IMR-90 (cell line): Measurements from ENCODE around the gene CYB561D1. TPM values are rescaled to one million over a fixed set of nuclear protein-coding genes. Genes with fewer than 3 reads are reported as not detected.

Experiments used
- ATAC-seq: fragments of 200-7000 bp; cut with Tn5 transposase; 2 replicates; pipeline ENCODE4 v1.9.1; 2020; ENCODE audit warnings: low read depth, mild to moderate bottlenecking, moderate library complexity
- BruUV-seq: library from RNA; stranded (reverse); fragments of 400-500 nt; replicated peaks from 2 replicates; lab custom pipeline; 2021; lab: Mats Ljungman, UMichigan
- CTCF ChIA-PET: fragments of 300-600 bp; formaldehyde crosslinking; extraction: SDS; loops from one replicate; lab custom pipeline; 2021; ENCODE audit warnings: antibody characterized with exemption; lab: Yijun Ruan, JAX
- POLR2A ChIA-PET: fragments of 300-600 bp; sonication (Branson Sonifier 250); formaldehyde crosslinking; loops from one replicate; lab custom pipeline; 2022; ENCODE audit warnings: antibody characterized with exemption; ENCODE audit not compliant: unreplicated experiment; lab: Charles Lee
- DNase-seq: peaks from one replicate; pipeline ENCODE4 v3.0.0; 2013
- H2AFZ ChIP-seq: replicated peaks from 2 replicates; pipeline ENCODE3; 2013; ENCODE audit warnings: low read length, mild to moderate bottlenecking; ENCODE audit not compliant: poor library complexity
- H2AK5ac ChIP-seq: 2 replicates; pipeline ENCODE4 v1.6.1; 2013; ENCODE audit warnings: low read depth, low read length, inconsistent platforms
- H2AK9ac ChIP-seq: replicated peaks from 2 replicates; pipeline ENCODE3; 2013; ENCODE audit warnings: mild to moderate bottlenecking, low read depth, low read length, moderate library complexity; ENCODE audit not compliant: poor library complexity
- H2BK120ac ChIP-seq: 2 replicates; pipeline ENCODE4 v1.6.1; 2013; ENCODE audit warnings: low read depth, low read length, inconsistent platforms
- H2BK15ac ChIP-seq: 3 replicates; pipeline ENCODE4 v1.6.1; 2013; ENCODE audit warnings: low read depth, low read length, inconsistent platforms
- H2BK20ac ChIP-seq: 2 replicates; pipeline ENCODE4 v1.6.1; 2013; ENCODE audit warnings: low read depth, mild to moderate bottlenecking, inconsistent platforms, low read length, moderate library complexity
- H2BK5ac ChIP-seq: 2 replicates; pipeline ENCODE4 v1.6.1; 2013; ENCODE audit warnings: mild to moderate bottlenecking, low read depth, low read length, inconsistent platforms; ENCODE audit not compliant: poor library complexity, severe bottlenecking
- H3K14ac ChIP-seq: replicated peaks from 2 replicates; pipeline ENCODE4 v1.6.1; 2013; ENCODE audit warnings: low read depth, low read length, inconsistent platforms
- H3K18ac ChIP-seq: 2 replicates; pipeline ENCODE4 v1.6.1; 2013; ENCODE audit warnings: low read depth, low read length, control low read depth
- H3K23ac ChIP-seq: 2 replicates; pipeline ENCODE4 v1.6.1; 2013; ENCODE audit warnings: low read depth, low read length, inconsistent platforms
- H3K27ac ChIP-seq: 2 replicates; pipeline ENCODE4 v1.5.1; 2013; ENCODE audit warnings: mild to moderate bottlenecking, control low read depth, low read length; ENCODE audit not compliant: insufficient read depth
- H3K27me3 ChIP-seq: 2 replicates; pipeline ENCODE4 v1.6.1; 2013; ENCODE audit warnings: low read length; ENCODE audit not compliant: control insufficient read depth, insufficient read depth
- H3K36me3 ChIP-seq: 2 replicates; pipeline ENCODE4 v1.6.1; 2013; ENCODE audit warnings: low read length, mixed read lengths; ENCODE audit not compliant: control insufficient read depth, insufficient read depth
- H3K4ac ChIP-seq: 2 replicates; pipeline ENCODE4 v1.6.1; 2013; ENCODE audit warnings: low read depth, low read length, inconsistent platforms
- H3K4me1 ChIP-seq: 2 replicates; pipeline ENCODE4 v1.6.1; 2013; ENCODE audit warnings: low read length, mixed read lengths; ENCODE audit not compliant: control insufficient read depth, insufficient read depth
- H3K4me2 ChIP-seq: 2 replicates; pipeline ENCODE4 v1.6.1; 2013; ENCODE audit warnings: low read depth, mild to moderate bottlenecking, control low read depth, low read length, moderate library complexity
- H3K4me3 ChIP-seq: 2 replicates; pipeline ENCODE4 v1.5.1; 2013; ENCODE audit warnings: low read depth, mild to moderate bottlenecking, control low read depth, low read length, moderate library complexity; ENCODE audit not compliant: insufficient read depth
- H3K56ac ChIP-seq: 2 replicates; pipeline ENCODE4 v1.6.1; 2013; ENCODE audit warnings: low read length, inconsistent platforms; ENCODE audit not compliant: insufficient read depth; ENCODE audit errors: extremely low read depth
- H3K79me1 ChIP-seq, 2 experiments: 2 replicates each; pipeline ENCODE4 v1.6.1; 2013; ENCODE audit warnings: low read length in 2 of 2, inconsistent platforms in 1 of 2, low read depth in 1 of 2
- H3K9ac ChIP-seq: 2 replicates; pipeline ENCODE4 v1.6.1; 2013; ENCODE audit warnings: low read depth, low read length, control low read depth
- H3K9me1 ChIP-seq: 2 replicates; pipeline ENCODE4 v1.6.1; 2013; ENCODE audit warnings: low read length, inconsistent platforms; ENCODE audit not compliant: insufficient read depth
- H3K9me3 ChIP-seq: 2 replicates; pipeline ENCODE4 v1.6.1; 2013; ENCODE audit warnings: low read length; ENCODE audit not compliant: control insufficient read depth, insufficient read depth
- H4K20me1 ChIP-seq: 2 replicates; pipeline ENCODE4 v1.6.1; 2013; ENCODE audit warnings: low read length, inconsistent platforms; ENCODE audit not compliant: insufficient read depth
- H4K5ac ChIP-seq: 2 replicates; pipeline ENCODE4 v1.6.1; 2013; ENCODE audit warnings: mild to moderate bottlenecking, low read depth, low read length, control low read depth
- H4K8ac ChIP-seq, 2 experiments: 2 replicates each; pipeline ENCODE4 v1.6.1; 2013; ENCODE audit warnings: low read depth in 2 of 2, low read length in 2 of 2, control low read depth in 1 of 2, inconsistent platforms in 1 of 2
- H4K91ac ChIP-seq: 2 replicates; pipeline ENCODE4 v1.6.1; 2013; ENCODE audit warnings: low read depth, low read length, inconsistent platforms; ENCODE audit not compliant: insufficient read depth
- CEBPB ChIP-seq: IDR thresholded peaks from 2 replicates; pipeline ENCODE4 v1.6.1; 2012; ENCODE audit warnings: low read depth, low read length, improper control_type of control experiment
- CHD1 ChIP-seq: IDR thresholded peaks from 2 replicates; pipeline ENCODE4 v1.6.1; 2012; ENCODE audit warnings: low read depth, low read length, improper control_type of control experiment
- FOS ChIP-seq: fragments of 150-350 bp; IDR thresholded peaks from 2 replicates; pipeline ENCODE4 v1.6.1; 2016; ENCODE audit warnings: low read depth, low read length
- MAFK ChIP-seq: IDR thresholded peaks from 2 replicates; pipeline ENCODE4 v1.6.1; 2012; ENCODE audit warnings: low read depth, low read length, improper control_type of control experiment
- MAZ ChIP-seq: IDR thresholded peaks from 2 replicates; pipeline ENCODE4 v1.6.1; 2012; ENCODE audit warnings: low read depth, mild to moderate bottlenecking, low read length, improper control_type of control experiment, moderate library complexity, borderline replicate concordance
- MXI1 ChIP-seq: IDR thresholded peaks from 2 replicates; pipeline ENCODE4 v1.6.1; 2012; ENCODE audit warnings: low read depth, mild to moderate bottlenecking, low read length, moderate library complexity, borderline replicate concordance
- POLR2A ChIP-seq: IDR thresholded peaks from 2 replicates; pipeline ENCODE4 v1.6.1; 2012; ENCODE audit warnings: mild to moderate bottlenecking, low read depth, low read length
- RAD21 ChIP-seq: IDR thresholded peaks from 2 replicates; pipeline ENCODE4 v1.6.1; 2012; ENCODE audit warnings: low read length, improper control_type of control experiment
- RFX5 ChIP-seq: IDR thresholded peaks from 2 replicates; pipeline ENCODE4 v1.8.0; 2012; ENCODE audit warnings: low read depth, mild to moderate bottlenecking, low read length, moderate library complexity
- WGBS, 2 experiments: methylation state at CpG; one replicate each; pipeline versions ENCODE4 v1.1.5 to v1.1.7; 2013; ENCODE audit warnings: missing lambda C conversion rate in 2 of 2; ENCODE audit not compliant: insufficient read length in 1 of 2; ENCODE audit errors: extremely low coverage in 2 of 2; 5-methylcytosine and 5-hydroxymethylcytosine counted together
- dilution Hi-C: fragments of 300-500 bp; cut with HindIII; formaldehyde crosslinking; loops from one replicate; pipeline ENCODE4 v1.14.3; 2018; ENCODE audit warnings: low sequenced_read_pairs; ENCODE audit not compliant: unreplicated experiment
- in situ Hi-C: fragments of 300-500 bp; cut with MboI; formaldehyde crosslinking; loops from 3 replicates; pipeline ENCODE4 v1.14.3; 2019; ENCODE audit warnings: low sequenced_read_pairs, inconsistent platforms, mixed read lengths
- intact Hi-C: fragments of 100-400 bp; cut with micrococcal nuclease; formaldehyde crosslinking; loops from 2 replicates; pipeline ENCODE4 v1.10.0; 2022
- polyA plus RNA-seq, 3 experiments: library from polyadenylated mRNA; depleted of rRNA; stranded (reverse); fragments of >200 nt; gene quantifications; 2 replicates each; pipeline ENCODE4 v1.2.3, GENCODE V29; 2012; ENCODE audit warnings: low replicate concordance in 1 of 3
- total RNA-seq: library from RNA; depleted of rRNA; stranded (reverse); fragments of >200 nt; gene quantifications from 2 replicates; pipeline ENCODE4 v1.2.3, GENCODE V29; 2012
- TF ChIP-seq, protein P1 (sequence below): fragments of 150-350 bp; IDR thresholded peaks from 2 replicates; pipeline ENCODE4 v1.6.1; 2016; ENCODE audit warnings: low read depth, mild to moderate bottlenecking, low read length, moderate library complexity, borderline replicate concordance

The CYB561D1 gene
- total and polyA plus RNA-seq, 2 of the 4 experiments (the other 2 are of a cell fraction): 5.7 to 8.1 TPM

- Histone ChIP-seq H4K5ac (no peak overlapping the region), H4K20me1 (peaks cover 2% of the 10 kb centered on the region; the same call in 1 of the 2 replicates), H4K91ac (no peak overlapping the region), H3K4me3 (no peak overlapping the region), H2BK120ac (no peak overlapping the region), H3K18ac (no peak overlapping the region), H2BK20ac (no peak overlapping the region), H3K23ac (no peak overlapping the region), H3K9ac (no peak overlapping the region), H3K4ac (no peak overlapping the region), H2BK15ac (no peak overlapping the region), H3K14ac (no peak overlapping the region), H3K4me2 (no peak overlapping the region), H3K27ac (no peak overlapping the region), H2BK5ac (no peak overlapping the region), H3K56ac (no peak overlapping the region), H2AFZ (no peak overlapping the region), H3K9me1 (peaks cover 8% of the 10 kb centered on the region), H3K36me3 (peaks cover 21% of the 10 kb centered on the region), H3K79me1 (peaks cover 15 to 21% of the 10 kb centered on the region in 2 experiments), H2AK5ac (no peak overlapping the region), H4K8ac (no peak overlapping the region), H3K9me3 (no peaks in the 10 kb centered on the region), H2AK9ac (peak overlapping the region; percentile 70), H3K4me1 (peaks cover 6% of the 10 kb centered on the region), H3K27me3 (no peaks in the 10 kb centered on the region)
- ATAC-seq (no peak), DNase-seq (no peak)
- dilution Hi-C loops (no loop called here), in situ Hi-C loops (no loop called here), intact Hi-C loops (no loop called here)
- BruUV-seq: no TSS peak
- 96% methylated on average over 5 of the region's 8 CpGs; no CpG with 5 or more reads in 1 of the 2 experiments for WGBS, 2 experiments
- ChIA-PET CTCF (interaction anchor here (0.6 to 8.5 kb wide), 7 partner anchors 8 to 309 kb away, joined by 3 to 75 read pairs (median 4); partner anchors contain the start of gene AMIGO1), POLR2A (no interaction called here)
- TF ChIP-seq FOS (no peak), RFX5 (no peak), POLR2A (no peak), MXI1 (no peak), CHD1 (no peak), RAD21 (no peak), MAFK (no peak), MAZ (no peak), CEBPB (no peak)
- TF ChIP-seq, protein P1, sequence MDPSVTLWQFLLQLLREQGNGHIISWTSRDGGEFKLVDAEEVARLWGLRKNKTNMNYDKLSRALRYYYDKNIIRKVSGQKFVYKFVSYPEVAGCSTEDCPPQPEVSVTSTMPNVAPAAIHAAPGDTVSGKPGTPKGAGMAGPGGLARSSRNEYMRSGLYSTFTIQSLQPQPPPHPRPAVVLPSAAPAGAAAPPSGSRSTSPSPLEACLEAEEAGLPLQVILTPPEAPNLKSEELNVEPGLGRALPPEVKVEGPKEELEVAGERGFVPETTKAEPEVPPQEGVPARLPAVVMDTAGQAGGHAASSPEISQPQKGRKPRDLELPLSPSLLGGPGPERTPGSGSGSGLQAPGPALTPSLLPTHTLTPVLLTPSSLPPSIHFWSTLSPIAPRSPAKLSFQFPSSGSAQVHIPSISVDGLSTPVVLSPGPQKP: no peak
Measured at GRCh38 chr1:109491372-109491771, 2.5 kb upstream of the CYB561D1 start.
